ENCODE data around the gene MAGED4.
"Not testable (repeated sequence)": the region's sequence is repeated elsewhere in the genome, so short reads cannot be mapped to it uniquely, and the experiment has no call there.

The MAGED4 gene, protein sequence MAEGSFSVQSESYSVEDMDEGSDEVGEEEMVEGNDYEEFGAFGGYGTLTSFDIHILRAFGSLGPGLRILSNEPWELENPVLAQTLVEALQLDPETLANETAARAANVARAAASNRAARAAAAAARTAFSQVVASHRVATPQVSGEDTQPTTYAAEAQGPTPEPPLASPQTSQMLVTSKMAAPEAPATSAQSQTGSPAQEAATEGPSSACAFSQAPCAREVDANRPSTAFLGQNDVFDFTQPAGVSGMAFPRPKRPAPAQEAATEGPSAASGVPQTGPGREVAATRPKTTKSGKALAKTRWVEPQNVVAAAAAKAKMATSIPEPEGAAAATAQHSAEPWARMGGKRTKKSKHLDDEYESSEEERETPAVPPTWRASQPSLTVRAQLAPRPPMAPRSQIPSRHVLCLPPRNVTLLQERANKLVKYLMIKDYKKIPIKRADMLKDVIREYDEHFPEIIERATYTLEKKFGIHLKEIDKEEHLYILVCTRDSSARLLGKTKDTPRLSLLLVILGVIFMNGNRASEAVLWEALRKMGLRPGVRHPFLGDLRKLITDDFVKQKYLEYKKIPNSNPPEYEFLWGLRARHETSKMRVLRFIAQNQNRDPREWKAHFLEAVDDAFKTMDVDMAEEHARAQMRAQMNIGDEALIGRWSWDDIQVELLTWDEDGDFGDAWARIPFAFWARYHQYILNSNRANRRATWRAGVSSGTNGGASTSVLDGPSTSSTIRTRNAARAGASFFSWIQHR

DNA sequence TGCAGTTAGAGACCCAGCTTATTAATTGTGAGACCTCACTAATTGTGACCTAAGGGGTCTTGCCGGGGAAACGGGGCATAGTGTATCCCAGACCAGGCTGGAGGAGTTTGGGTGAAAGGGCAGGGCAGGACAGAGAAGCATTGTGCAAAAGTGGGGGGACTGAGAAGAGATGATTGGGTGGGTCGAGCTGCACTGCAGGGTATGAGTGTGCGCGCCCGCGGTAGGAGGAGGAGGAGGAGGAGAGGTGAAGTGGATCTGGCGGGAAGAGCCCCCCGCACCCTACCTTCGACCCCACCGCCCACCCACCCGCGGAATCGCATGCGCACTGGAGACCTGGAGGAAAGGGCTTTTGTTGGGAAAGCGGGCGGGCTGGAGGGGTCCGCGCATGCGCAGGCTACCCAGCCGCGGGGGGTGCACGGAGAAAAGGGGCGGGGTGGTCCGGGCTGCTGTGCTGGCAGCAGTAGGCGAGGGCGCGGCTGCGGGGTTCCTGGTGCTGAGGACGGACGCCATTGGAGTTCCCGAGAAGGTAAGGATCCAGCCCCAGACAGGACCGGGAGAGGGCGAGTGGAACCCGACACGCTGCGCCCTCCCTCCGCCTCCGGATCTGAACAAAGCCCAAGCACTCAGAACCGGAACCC, at the start of gene MAGED4:
MAGED4 (plus strand) TSS at position 449 of the 638 bp plus-strand sequence. CDS start 1,035 bp downstream, outside the sequence.
- DNase-seq (ENCODE audit: low spot score), result not testable (repeated sequence)

DNA sequence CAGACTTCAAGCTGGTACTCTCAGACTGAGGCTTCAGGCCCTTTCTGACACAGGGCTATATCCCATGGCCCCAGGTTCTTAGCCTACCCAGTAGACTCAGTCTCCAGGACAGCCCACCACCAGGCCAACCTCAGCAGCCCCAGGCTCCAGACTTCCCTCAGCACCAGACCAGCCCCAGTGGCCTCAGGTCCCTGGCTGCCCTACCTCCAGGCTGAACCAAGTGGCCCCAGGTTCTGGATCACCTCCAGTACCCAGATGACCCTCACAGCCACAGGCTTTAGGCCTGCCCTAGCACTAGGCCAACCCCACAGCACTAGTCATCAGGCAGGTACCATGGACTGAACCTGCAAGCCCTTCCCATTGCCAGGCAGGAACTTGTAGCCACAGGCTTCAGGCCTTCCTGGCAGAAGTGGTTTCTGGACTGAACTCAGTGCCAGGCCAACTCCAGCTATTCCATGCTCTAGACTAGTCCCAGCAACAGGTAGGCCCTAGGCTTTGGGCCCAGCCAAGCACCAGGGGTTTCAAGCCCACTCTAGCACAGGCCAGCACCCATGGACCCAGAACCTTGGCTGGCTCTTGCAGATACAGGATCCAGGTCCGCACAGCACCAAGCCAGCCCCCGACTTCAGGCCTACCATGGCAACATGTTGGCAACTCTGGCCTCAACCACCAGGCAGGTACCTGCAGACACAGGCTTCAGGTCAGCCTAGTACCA, 45.7 kb upstream of the MAGED4 start:
- no peak for DNase-seq (ENCODE audit: low spot score)

DNA sequence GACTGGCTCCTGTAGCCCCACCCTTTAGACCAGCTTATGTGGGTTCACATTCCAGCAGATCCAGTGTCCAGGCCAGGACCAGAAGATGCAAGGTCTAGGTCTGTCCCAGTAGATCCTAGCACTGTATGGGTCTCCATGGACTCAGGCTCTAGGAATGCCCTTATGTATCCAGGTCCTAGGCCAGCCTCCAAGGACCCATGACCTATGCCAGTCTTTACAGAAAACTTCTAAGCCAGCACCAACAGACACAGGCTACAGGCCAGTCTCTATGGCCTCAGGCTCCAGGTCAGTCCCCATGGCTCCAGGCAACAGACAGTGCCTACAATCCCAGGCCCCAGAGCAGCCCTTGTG, 45.2 kb upstream of the MAGED4 start:
- no peak for DNase-seq (ENCODE audit: low spot score)

DNA sequence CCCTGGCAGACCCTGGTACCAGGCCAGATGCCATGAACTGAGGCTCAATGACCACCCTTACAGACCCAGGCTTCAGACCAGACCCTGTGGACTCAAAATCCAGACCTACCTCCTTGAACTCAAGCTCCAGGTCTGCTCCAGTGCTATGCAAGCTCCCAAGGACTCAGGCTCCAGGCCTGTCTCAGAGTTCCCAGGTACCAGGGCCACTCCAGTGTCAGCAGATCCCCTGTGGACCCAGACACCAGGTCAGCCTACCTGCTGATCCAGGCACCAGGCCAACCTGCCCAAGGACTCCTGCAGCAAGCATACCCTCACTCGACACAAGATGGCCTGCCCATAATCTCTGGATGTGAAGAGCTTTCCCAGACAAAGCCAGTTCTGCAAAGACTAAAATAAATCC, 44.7 kb upstream of the MAGED4 start:
- DNase-seq (ENCODE audit: low spot score), result no peak

DNA sequence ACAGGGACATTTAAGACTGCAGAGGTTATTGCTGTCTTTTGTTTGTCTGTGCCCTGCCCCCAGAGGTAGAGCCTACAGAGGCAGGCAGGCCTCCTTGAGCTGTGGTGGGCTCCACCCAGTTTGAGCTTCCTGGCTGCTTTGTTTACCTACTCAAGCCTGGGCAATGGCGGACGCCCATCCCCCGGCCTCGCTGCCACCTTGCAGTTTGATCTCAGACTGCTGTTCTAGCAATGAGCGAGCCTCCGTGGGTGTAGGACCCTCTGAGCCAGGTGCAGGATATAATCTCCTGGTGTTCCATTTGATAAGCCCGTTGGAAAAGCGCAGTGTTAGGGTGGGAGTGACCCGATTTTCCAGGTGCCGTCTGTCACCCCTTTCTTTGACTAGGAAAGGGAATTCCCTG, 34.0 kb upstream of the MAGED4 start:
- DNase-seq (ENCODE audit: low spot score), result not testable (repeated sequence)

DNA sequence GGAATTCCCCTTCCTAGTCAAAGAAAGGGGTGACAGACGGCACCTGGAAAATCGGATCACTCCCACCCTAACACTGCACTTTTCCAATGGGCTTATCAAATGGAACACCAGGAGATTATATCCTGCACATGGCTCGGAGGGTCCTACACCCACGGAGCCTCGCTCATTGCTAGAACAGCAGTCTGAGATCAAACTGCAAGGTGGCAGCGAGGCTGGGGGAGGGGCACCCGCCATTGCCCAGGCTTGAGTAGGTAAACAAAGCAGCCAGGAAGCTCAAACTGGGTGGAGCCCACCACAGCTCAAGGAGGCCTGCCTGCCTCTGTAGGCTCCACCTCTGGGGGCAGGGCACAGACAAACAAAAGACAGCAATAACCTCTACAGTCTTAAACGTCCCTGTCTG, 24.5 kb upstream of the MAGED4 start:
- not testable (repeated sequence) for DNase-seq (ENCODE audit: low spot score)

DNA sequence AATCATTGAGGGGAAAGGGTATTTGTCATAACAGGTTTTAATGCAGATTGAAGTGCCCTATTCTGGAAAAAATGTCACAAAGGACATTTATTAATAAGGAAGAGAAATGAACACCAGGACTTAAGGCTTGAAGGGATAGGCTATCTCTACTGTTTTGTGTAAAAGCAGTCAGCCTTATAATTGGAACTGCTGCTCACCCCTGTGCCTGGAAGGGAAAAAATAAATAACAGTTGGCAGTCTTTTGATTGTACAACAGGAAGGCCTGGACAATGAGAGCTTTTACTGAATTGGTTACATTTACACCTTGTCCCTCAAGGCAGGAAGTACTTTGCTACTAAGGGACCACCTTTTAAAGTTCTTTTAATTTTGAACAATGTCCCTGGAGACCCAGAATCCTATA, 17.8 kb upstream of the MAGED4 start:
- DNase-seq (ENCODE audit: low spot score), result no peak

DNA sequence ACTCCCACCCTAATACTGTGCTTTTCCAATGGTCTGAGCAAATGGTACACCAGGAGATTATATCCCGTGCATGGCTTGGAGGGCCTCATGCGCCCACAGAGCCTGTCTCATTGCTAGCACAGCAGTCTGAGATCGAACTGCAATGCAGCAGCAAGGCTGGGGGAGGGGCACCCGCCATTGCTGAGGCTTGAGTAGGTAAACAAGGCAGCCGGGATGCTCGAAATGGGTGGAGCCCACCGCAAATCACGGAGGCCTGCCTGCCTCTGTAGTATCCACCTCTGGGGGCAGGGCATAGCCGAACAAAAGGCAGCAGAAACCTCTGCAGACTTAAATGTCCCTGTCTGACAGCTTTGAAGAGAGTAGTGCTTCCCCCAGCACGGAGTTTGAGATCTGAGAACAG, 13.6 kb upstream of the MAGED4 start:
- not testable (repeated sequence) for DNase-seq (ENCODE audit: low spot score)

DNA sequence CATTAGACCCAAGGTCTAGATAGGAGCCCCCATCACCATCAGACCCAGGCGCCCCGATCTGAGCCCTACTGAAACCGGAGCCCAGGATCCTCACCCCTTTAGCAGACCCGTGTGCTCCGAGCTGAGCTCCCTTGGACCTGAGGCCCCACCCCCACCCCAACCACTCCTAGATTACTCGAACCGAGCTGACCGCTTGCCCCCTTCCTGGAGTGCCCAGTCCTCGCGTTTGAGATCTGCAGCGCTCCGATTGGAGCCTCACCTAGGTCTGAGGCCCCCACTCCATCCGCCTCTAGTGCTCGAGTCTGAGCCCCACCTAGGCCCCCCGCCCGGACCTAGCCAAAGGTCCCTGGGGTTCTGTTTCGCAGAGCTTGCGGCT, 378 bp downstream of the MAGED4 start:
- DNase-seq (ENCODE audit: low spot score), result not testable (repeated sequence)

DNA sequence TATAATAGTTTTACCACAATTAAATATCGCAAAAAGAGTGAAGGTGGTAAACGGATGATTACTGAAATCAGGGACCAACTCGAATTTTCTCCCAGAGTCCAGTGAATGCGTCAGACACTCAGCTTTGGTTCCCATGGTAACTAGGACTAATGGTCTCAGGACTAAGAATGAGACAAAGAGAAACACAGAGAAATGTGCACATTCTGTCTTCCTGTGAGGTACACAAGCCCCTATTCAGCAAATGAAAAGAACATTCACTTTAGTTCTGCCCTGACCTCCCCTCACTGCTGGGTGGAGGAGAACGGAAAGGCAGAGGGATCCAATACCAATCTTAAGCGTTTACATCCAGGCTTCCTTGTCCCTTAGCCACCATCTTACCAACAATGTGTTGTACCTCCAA, 26.7 kb downstream of the MAGED4 start:
- not testable (repeated sequence) for DNase-seq (ENCODE audit: low spot score)

DNA sequence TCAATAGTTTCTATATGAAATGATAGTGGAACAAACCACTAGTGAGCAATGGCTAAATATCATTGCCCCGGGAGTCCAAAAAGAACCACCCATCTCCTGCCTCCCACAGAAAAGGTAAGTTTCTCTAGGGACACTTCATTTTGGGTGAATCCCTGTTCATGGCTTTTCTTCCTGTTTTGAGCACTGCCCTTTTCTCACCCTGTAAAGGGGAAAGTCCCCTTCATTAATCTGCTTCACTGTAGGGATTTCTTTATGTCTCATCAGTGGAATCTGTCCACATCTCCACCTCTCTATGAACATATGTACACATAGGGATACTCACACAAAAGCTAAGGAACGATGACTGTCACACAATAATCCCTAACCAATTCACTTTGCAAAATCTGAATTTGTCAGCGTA, 28.6 kb downstream of the MAGED4 start:
- DNase-seq (ENCODE audit: low spot score), result no peak

DNA sequence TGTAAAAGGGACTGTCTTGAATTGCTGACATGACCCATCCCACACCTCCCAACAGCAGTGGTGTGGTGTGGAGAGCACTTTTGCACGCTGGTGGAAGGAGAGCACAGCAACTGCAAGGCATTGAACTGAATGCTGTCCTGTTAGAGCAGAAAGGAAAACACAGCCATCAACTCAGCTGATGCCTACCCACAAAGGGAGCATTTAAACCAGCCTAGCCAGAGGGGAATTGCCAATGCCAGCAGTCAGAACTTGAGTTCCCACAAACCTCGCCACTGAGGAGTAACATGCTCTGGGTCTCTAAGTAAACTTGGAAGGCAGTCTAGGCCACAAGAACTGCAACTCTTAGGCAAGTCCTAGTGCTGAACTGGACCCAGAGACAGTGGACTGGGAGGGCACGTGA, 31.9 kb downstream of the MAGED4 start:
- no peak for DNase-seq (ENCODE audit: low spot score)

DNA sequence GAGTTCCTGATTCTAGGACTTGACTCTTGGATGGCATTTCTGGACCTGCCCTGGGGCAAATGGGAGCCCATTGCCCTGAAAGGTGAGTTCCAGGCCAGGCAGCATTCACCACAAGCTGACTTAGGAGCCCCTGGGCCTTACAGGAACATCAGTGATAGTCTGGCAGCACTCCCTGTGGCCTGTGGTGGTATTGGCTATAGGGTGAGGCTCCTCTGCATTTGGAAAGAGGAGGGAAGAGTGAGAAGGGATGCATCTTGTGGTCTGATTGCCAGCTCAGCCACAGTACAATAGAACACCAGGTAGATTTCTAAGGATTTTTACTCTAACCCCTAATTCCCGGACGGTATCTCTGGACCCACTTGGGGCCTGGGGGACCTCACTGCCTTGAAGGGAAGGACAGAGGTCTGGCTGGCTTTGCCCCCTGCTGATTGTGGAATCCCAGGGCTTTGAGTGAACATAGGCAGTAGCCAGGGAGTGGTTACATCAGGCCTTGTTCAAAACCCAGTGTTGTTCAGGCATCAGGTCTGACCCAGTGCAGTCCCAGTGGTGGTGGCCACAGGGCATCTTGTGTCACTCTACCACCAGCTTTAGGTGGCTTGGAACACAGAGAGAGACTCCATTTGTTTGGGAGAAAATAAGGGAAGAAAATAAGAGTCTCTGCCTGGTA, 32.9 kb downstream of the MAGED4 start:
- no peak for DNase-seq (ENCODE audit: low spot score)

DNA sequence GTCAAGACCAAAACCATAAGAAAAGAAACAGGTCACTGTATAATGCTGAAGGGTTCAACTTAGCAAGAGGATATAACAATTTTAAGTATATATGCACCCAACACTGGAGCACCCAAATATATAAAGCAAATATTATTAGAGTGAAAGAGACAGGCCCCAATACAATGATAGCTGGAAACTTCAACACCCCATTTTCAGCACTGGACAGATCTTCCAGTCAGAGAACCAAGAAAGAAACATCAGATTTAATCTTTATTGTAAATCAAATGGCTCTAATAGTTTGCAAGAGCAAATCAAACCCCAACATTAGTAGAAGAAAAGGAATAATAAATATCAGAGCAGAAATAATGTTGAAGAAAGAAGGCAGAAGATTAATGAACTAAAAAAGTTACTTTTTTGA, 36.2 kb downstream of the MAGED4 start:
- no peak for DNase-seq (ENCODE audit: low spot score)

Data from hematopoietic multipotent progenitor cell treated with erythropoietin and hydrocortisone succinate and interleukin-3 and kit ligand, for 15 days (in vitro differentiated cells).